GM10266 (cell line): ENCODE measurements around the gene SYNPR.
"Not testable (repeated sequence)": the region's sequence is repeated elsewhere in the genome, so short reads cannot be mapped to it uniquely, and the experiment has no call there.

Experiments
- DNase-seq: peaks from one replicate; pipeline ENCODE4 v3.0.0; 2012; ENCODE audit errors: extremely low spot score
- TF ChIP-seq, protein P1 (sequence below): IDR thresholded peaks from 2 replicates; pipeline ENCODE4 v1.5.1; 2012; ENCODE audit warnings: mild to moderate bottlenecking, low read depth; ENCODE audit not compliant: control insufficient read depth, insufficient read depth; ENCODE audit errors: missing control alignments

The SYNPR gene

DNA sequence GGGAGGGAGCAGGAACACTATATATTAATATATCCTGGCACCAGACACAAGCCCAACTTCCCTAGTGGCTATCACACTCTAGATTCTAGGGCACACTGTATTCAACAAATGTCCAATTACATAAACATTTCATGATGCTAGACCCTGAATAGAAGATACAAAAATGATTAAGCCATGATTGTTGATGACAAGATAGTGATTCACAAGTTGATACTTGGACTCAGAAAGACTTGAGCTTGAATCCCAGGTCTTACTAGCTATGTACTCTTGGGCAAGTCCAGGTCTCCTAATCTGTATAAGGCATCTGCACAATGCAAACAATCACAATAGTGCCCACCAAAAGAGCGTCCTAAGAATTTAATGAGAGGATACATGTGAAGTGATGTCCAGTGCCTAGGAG is 364.4 kb downstream of the SYNPR start:
- no peak for DNase-seq
- TF ChIP-seq, protein P1, sequence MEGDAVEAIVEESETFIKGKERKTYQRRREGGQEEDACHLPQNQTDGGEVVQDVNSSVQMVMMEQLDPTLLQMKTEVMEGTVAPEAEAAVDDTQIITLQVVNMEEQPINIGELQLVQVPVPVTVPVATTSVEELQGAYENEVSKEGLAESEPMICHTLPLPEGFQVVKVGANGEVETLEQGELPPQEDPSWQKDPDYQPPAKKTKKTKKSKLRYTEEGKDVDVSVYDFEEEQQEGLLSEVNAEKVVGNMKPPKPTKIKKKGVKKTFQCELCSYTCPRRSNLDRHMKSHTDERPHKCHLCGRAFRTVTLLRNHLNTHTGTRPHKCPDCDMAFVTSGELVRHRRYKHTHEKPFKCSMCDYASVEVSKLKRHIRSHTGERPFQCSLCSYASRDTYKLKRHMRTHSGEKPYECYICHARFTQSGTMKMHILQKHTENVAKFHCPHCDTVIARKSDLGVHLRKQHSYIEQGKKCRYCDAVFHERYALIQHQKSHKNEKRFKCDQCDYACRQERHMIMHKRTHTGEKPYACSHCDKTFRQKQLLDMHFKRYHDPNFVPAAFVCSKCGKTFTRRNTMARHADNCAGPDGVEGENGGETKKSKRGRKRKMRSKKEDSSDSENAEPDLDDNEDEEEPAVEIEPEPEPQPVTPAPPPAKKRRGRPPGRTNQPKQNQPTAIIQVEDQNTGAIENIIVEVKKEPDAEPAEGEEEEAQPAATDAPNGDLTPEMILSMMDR: no peak

- TF ChIP-seq, protein P1: no peak
- no peak for DNase-seq
Measured at GRCh38 chr3:63644212-63644797, 366.2 kb downstream of the SYNPR start.

- DNase-seq: not testable (repeated sequence)
Measured at GRCh38 chr3:63644928-63645781, 367.0 kb downstream of the SYNPR start.

DNA sequence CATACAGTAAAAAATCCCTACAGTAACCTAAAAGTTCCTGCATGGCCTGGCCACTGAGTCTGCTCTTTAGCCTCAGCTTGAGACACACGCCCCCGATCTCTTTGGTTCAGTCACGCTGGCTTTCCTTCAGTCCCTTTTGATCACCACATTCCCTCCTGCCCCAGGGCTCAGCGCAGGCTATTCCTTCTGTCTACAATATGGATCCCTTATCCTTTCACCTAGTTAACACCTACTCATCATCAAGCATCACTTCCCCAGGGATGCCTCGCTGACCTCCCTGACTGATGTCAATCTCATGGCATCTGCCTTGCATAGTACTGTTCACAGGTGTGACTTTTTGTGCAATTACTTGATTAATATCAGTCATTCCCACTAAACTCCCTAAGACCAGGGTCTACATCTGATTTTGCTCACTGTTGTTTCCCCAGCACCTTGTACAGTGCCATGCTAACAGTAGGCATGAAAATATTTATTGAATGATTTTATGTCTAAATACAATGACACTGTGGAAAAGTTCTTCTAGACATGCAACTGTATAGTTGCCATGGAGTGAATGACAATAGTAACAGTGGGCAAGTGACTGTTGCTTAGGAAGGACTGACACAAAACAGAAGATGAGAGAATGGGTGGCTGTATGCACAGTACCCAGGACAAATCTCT is 374.1 kb downstream of the SYNPR start, which contains the start of gene SNTN:
TSS of gene SNTN (plus strand) at position 610 of the 660 bp plus-strand sequence. CDS start at position 623, 13 bp downstream.
- TF ChIP-seq, protein P1: no peak
- DNase-seq: no peak

DNA sequence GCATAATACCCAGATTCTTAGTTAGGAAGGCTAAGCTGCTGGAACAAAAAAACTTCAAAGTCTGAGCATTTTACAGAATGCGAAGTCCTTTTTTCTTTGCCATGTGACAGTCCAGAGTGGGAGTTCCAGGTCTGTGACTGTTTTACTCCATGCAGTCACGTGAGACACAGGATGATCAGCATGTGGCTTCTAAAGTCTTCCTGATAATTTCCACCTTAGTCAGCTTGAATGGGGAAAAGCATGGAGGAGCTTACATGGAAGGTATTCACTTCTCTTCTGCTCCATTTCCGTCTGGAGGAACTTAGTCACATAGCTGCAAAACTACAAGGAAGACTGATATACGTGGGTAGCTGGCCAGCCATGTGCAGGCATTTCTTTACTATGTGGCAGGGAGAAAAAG is 376.1 kb downstream of the SYNPR start:
- TF ChIP-seq, protein P1: no peak
- DNase-seq: no peak

DNA sequence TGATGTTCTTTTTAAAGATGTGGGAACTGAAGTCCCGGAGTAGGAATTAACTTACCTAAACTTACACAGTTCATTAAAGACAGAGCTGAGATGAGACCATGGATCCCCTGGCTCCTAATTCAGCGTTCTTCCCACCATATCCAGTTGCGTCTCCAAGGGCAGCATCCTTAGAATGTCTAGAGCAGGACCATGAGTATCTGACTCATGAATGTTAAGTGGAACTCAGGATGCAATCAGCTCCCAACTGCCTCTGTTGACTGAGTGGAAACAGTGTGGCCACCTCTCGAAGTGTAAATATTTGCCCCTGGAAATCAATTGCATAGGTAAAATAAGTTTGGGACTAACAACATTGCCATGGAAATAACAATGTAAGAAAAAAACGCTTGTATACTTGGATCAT is 376.8 kb downstream of the SYNPR start:
- no peak for DNase-seq
- TF ChIP-seq, protein P1: no peak

GRCh38 chr3:63655519-63655918 is 377.4 kb downstream of the SYNPR start:
- no peak for DNase-seq
- TF ChIP-seq, protein P1: no peak
